GM20000 (cell line): ENCODE data around the gene TOMM40L.

Experiments used
- DNase-seq: peaks from one replicate; pipeline ENCODE4 v3.0.0; 2012; ENCODE audit warnings: low spot score
- CTCF ChIP-seq: IDR thresholded peaks from 2 replicates; pipeline ENCODE4 v1.5.1; 2012; ENCODE audit warnings: mild to moderate bottlenecking, control low read depth; ENCODE audit errors: extremely low read depth, missing control alignments

The TOMM40L gene

GRCh38 chr1:161191971-161192370, 33.9 kb upstream of the TOMM40L start:
- no peak for DNase-seq

GRCh38 chr1:161192476-161193465, 33.1 kb upstream of the TOMM40L start:
- peak; percentile 80 for DNase-seq
- TF ChIP-seq CTCF = peak; percentile 98

More at GRCh38 chr1:161191971-161192370, 33.9 kb upstream of the TOMM40L start:
- no peak for TF ChIP-seq CTCF

GRCh38 chr1:161193561-161194235, 32.2 kb upstream of the TOMM40L start:
- TF ChIP-seq CTCF = peak; percentile 0
- DNase-seq = no peak

GRCh38 chr1:161195171-161195570, 30.7 kb upstream of the TOMM40L start:
- no peak for TF ChIP-seq CTCF
- DNase-seq = no peak

- no peak for DNase-seq
- TF ChIP-seq CTCF = no peak
Measured at GRCh38 chr1:161196111-161196510, 29.7 kb upstream of the TOMM40L start.

- no peak for DNase-seq
- no peak for TF ChIP-seq CTCF
Measured at GRCh38 chr1:161196521-161197451, 29.1 kb upstream of the TOMM40L start.
